Activated naive CD4-positive, alpha-beta T cell treated with Interleukin-2 at 50 U/mL for 16 hours (primary cell): ENCODE data around the gene UGT1A7.
"Not testable (repeated sequence)": the region's sequence is repeated elsewhere in the genome, so short reads cannot be mapped to it uniquely, and the experiment has no call there.

ENCODE experiments used
- DNase-seq: peaks from one replicate; pipeline ENCODE4 v3.0.0-alpha.2; 2020

Gene UGT1A7

DNA sequence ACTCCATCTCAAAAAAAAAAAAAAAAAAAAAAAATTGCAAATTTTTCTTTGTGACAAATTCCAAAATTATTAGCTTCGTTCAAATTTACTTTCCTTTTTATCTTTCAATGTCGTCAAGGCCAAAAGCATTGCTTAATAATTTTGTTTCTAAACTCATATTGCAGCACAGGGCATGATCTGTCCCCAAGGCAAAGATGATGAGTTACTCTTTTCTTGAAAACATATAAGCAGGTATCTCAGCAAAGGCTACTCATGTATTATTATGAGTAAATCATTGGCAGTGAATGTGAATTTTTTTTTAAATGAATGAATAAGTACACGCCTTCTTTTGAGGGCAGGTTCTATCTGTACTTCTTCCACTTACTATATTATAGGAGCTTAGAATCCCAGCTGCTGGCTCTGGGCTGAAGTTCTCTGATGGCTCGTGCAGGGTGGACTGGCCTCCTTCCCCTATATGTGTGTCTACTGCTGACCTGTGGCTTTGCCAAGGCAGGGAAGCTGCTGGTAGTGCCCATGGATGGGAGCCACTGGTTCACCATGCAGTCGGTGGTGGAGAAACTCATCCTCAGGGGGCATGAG is at the start of gene UGT1A7:
Gene UGT1A7, plus strand, starts transcription at position 381 of the 579 bp plus-strand sequence. Its CDS starts 37 bp downstream, at position 418.
- DNase-seq: no peak

DNA sequence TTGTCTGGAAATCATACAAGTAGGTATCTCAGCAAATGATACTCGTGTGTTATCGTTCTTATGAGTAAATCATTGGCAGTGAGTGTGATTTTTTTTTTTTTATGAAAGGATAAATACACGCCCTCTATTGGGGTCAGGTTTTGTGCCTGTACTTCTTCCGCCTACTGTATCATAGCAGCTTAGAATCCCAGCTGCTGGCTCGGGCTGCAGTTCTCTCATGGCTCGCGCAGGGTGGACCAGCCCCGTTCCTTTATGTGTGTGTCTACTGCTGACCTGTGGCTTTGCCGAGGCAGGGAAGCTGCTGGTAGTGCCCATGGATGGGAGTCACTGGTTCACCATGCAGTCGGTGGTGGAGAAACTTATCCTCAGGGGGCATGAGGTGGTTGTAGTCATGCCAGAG is 45.4 kb upstream of the UGT1A7 start, which contains the start of gene UGT1A10:
Gene UGT1A10, plus strand, starts transcription at position 143 of the 400 bp plus-strand sequence. Its CDS starts 75 bp downstream, at position 218.
- DNase-seq: not testable (repeated sequence)

DNA sequence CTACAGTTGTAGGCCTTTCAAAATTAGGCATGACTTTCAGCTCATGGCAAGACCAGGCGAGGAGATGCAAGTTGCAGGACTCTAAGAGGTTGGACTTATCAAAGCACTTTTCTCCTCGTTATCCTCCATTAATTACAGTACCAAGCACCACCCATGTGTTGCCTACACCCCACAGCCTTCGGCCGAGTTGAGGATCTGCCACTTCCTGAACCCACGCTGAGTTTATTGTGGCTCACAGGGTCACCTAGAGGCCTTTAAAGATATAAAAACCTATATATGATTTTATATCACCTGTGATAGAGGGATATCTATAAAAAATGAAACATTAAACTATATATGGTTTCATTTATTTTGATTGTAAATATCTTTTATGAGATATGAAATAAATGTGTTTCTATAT is 42.9 kb upstream of the UGT1A7 start:
- no peak for DNase-seq

DNA sequence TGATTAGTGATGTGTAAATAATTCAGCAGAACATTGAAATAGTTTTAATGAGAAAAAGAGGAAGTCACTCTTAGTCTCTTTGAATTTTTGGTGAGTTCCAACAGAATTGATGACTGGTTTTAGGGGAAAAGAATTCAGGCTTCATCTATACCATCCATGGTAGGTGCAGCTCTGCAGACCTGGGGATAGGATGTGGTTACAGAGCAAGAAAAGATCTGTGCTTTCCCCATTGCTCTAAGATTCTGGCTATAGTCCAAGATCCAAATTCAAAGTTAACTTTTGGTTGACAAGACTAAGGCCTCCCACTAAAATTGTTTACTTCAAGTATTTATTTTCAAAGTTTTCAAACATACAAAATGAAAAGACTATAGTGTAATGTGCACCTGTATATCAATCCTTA is 41.8 kb upstream of the UGT1A7 start:
- no peak for DNase-seq

DNA sequence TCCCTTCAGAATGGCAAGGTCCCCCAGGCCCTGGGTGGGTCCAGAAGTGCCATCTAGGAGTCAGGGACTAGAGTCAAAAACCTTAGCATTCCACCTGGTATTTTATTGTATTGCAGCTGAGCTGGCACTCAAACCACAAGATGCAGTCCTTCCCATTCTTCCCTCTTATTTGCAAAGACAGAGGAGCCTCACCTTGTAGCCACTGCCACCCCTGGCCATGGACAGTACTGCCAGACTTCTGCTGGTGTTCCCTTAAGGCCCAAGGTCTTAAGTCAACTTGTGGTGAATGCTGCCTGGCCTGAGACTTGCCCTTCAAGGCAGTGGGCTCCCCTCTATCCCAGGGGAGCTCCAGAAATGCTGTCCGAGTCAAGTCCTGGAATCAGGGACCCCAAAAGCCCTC is 38.6 kb upstream of the UGT1A7 start:
- DNase-seq: no peak

DNA sequence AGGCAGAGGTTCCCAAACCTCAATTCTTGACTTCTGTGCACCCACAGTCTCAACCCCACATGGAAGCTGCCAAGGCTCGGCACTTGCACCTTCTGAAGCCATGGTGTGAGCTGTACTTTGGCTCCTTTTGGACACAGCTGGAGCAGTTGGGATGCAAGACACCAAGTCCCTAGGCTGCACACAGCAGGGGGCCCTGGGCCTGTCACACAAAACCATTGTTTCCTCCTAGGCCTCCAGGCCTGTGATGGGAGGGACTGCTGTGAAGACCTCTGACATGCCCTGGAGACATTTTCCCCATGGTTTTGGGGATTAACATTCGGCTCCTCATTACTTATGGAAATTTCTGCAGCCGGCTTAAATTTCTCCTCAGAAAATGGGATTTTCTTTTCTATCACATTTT is 35.7 kb upstream of the UGT1A7 start:
- DNase-seq: not testable (repeated sequence)

DNA sequence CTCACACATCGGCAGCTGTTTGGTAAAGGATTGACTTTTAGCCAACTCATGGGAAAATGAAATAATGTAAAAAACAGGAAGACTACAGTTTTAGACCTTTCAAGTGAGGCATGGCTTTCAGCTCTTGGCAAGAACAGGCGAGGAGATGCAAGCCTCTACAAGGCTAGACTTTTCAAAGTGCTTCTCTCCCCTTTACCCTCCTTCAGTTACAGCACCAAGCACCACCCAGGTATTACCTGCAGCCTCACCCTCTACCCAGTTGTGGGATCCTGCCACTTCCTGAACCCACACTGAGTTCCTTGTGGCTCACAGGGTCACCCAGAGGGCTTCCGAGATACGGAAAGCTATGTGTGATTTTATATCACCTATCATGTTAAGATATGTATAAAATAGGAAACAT is 30.7 kb upstream of the UGT1A7 start:
- no peak for DNase-seq

DNA sequence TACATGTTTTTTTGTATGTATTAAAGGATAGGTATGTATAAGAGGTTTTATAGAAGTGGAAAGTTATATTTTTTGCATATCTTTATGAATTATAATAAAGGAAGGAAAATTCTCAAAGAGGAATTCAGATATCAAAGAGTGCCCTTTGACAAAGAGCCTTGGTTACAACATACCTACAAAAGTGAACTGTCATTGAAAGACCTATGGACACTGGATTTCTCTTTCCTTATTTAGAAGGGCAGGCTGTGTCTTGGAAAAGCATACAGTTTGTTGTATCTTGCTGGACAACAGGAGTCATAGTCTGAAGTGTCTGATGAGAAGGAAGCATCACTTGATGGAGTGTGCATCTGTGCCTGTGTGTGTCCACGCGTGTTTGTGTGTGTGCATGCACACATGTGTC is 30.3 kb upstream of the UGT1A7 start:
- DNase-seq: no peak

DNA sequence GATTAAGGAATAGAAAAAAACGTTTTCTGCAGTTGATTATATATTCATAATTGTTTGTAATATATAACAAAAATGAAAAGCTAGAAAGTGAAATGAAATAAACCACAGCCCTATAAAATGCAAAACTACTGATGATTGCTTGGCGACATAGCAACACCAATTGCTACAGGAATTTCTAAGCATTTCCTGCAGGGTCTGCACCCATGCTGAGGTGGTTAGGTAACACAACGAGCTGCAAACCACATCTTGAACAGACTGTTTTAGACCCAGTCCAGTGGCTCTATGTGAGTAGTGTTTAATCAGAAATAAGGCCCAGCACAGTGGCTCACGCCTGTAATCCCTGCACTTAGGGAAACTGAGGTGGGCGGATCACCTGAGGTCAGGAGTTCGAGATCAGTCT is 27.2 kb upstream of the UGT1A7 start:
- no peak for DNase-seq

DNA sequence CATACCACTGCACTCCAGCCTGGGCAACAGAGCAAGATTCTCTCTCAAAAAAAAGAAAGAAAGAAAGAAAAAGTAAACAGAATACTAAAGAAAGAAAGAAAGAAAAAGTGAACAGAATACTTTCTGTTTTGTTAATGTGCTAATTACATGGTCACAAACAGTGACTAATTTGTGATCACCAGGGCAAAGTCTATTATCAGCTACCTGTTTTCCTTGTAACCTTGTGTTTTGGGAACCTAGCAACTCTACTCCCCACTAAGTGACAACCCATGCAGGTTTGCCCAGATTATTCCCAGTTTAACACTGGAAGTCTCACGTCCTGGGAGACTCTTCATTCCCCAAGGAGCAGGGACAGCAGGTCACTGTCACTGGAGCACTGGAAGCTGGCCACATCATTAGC is 26.7 kb upstream of the UGT1A7 start:
- no peak for DNase-seq

DNA sequence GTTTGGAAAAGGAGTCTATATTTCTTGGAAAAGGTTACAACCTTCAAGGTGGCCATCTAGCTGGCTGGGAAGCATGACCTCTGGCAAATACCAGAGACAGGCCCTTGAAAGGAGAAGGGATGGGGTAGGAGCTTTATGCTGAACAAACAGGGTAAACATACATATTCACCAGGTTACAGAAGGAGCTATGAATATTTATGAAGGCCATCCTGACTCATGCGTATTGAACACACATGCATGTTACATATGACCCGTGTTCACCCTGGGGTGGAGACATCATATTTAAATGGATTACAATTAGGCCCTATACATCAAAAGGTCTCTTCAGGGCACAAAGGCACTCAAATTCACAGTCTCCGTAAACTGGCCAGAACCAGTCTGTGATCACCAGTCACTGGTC is 25.8 kb upstream of the UGT1A7 start:
- DNase-seq: not testable (repeated sequence)

DNA sequence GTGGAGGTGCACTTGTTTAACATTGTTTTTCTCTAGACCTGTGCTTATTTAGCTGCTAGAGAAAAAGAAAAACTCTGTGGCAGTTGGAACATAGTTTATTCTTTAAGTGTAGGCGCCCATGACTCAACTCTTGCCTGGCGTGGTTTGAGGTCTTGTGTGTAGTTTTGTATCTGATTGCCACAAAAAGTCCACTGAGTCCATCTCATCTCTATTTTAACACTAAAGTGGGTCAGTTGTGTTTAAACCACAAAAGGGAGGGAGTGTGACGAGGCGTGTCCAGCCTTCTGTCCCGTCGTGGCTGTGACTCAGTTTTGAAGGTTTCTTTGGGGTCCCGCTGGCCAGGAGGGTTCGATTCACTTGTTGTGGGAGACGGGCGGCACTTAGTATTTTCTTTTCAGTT is 25.3 kb upstream of the UGT1A7 start:
- DNase-seq: no peak

DNA sequence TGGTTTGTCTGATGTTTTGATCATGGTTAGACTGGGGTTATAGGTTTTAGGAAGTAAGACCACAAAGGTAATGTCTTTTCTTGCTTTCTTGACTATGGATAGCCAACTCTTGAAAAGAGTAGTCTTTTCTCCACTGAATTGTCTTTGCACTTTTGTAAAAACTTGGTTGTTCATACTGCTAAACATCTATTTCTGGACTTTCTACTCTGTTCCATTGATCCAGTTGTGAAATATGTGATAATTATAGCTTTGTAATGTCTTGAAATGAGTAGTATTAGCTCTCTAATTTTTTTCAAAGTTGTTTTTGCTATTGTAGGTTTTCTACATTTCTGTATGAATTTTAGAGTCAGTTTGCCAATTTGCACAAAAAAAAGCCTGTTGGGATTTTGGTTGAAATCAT is 23.1 kb upstream of the UGT1A7 start:
- DNase-seq: no peak

DNA sequence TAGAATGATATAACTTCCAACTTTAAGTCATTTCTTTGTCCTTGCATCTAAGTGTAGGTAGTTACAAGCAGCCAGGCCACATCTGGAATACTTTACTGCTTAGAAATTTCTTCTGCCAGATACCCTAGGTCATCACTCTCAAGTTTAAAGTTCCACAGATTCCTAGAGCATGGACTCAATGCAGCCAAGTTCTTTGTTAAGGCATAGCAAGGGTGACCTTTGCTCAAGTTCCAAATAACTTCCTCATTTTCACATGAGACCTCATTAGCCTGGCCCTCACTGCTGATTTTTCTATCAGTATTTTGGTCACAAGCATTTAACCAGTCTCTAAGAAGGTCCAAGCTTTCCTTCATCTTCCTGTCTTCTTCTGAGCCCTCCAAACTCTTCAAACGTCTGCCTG is 17.8 kb upstream of the UGT1A7 start:
- no peak for DNase-seq

DNA sequence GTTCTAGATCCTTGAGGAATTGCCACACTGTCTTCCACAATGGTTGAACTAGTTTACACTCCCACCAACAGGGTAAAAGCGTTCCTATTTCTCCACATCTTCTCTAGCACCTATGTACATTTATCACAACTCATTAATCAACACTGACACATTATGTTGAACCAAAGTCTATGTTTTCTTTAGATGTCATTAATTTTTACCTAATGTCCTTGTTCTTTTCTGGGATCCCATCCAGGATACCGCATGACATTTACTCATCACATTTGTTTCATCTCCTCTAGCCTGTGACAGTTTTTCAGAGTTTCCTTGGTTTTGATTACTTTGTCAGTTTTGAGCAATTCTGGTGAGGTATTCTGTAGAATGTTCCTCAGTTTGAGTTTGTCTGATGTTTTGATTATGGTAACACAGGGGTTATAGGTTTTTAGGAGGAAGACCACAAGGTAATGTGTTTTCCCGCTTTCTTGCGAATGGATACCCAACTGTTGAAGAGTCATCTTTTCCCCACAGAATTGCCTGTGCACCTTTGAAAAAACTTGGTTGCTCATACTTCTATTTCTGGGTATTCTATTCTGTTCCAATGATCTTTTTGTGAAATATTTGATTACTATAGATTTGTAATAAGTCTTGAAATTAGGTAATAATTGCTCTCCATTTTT is 13.0 kb upstream of the UGT1A7 start:
- DNase-seq: no peak

DNA sequence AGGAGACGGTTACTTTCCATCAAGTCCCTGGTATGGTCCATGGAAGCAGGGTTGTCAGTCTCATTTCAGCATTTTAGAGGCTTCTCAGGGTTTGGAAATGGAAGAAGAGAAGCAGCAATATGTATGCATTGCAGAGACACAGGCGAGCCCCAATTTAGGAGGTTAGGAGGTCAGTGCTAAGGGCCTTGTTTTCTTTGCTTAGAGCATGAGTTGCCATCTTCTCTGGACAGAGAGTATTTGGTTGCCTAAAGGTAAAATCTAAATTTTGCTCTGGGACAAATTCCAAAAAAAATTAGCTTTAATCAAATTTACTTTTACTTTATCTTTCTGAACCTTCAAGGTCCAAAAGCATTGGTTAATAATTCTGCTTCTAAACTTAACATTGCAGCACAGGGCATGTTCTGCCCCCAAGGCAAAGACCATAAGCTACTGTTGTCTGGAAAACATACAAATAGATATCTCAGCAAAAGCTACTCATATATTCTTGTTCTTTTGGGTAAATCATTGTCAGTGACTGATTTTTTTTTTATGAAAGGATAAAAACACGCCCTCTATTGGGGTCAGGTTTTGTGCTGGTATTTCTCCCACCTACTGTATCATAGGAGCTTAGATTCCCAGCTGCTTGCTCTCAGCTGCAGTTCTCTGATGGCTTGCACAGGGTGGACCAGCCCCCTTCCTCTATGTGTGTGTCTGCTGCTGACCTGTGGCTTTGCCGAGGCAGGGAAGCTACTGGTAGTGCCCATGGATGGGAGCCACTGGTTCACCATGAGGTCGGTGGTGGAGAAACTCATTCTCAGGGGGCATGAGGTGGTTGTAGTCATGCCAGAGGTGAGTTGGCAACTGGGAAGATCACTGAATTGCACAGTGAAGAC is 10.2 kb upstream of the UGT1A7 start, which contains the start of gene UGT1A9:
Gene UGT1A9, plus strand, starts transcription at position 609 of the 872 bp plus-strand sequence. Its CDS starts 37 bp downstream, at position 646.
- no peak for DNase-seq

DNA sequence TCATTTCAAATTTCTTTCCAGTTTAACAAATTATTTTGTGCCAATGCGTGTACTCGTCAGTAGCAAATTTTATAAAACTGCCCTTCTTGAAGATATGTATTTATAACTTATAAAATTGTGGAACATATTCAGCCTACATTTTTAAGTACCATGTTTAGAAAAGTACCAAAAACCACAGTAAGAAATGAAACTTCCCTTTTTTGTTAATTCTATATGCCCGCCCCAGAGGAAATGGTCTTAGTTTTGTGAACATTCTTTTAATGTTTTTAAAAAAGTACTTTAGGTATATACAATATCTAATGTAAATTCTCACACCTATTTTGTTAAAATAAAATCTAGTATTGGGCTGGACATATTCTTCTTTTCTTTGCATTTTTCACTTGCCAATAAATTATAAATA is 8.8 kb upstream of the UGT1A7 start:
- no peak for DNase-seq

DNA sequence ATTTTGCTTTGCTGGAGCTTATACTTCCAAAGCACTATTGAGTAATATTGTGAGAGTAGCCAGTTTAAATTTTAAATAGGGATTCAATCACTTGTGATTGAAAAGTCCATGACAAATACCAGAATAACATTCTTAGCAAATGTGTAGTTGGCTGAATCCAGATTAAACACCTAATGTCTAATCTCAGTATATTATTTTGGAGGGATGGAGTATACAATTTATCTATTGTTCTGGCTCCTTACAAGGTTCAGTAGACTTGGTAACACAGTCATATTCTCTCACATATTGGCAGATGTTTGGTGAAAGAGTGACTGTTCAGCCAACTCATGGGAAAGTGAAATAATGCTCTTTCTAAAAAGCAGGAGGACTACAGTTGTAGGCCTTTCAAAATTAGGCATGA is 7.8 kb upstream of the UGT1A7 start:
- no peak for DNase-seq

DNA sequence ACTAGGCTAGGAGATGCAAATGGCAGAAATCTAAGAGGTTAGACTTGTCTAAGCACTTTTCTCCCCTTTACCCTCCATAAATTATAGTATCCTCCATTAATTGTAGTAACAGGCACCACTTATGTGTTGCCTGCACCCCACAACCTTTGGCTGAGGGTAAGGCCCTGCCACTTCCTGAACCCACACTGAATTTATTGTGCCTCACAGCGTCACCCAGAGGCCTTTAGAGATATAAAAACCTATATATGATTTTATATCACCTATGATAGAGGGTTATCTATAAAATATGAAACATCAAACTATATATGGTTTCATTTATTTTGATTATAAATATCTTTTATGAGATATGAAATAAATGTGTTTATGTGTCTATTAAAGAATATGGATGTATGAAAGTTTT is 7.4 kb upstream of the UGT1A7 start:
- DNase-seq: no peak

DNA sequence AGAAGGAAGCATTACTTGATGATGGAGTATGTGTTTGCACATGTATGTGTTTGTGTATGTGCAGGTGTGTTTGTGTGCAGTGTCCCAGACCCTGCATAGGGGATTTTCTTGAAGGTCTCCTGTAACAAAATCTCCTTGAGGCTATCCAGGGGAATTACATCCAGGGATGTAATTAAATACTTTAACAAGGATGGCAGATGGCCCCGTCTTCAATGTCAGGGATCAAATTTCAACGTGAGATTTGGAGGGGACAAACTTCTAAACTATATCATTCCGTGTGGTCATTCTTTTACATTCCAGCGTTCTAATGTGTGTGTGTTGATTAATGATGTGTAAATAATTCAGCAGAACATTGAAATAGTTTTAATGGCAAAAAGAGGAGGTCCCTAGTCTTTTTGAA is 6.7 kb upstream of the UGT1A7 start:
- DNase-seq: no peak

DNA sequence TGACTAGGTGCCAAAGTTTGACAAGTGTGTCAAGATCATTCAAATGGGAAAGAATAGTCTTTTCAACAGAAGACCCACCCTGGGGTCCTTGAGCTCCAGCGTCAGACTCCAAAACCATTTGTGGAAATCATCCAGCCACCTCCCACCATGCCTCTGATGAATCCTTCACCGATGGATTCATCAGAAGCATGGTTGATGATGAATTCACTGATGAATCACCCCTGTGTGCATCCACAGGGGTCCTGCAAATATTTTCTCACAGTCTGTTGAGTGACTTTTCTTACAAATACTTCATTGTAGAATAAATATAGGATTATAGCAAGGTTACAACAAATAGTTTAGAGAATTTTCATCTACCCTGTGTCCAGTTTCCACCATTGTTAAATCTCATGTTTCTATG is 5.7 kb upstream of the UGT1A7 start:
- DNase-seq: no peak

DNA sequence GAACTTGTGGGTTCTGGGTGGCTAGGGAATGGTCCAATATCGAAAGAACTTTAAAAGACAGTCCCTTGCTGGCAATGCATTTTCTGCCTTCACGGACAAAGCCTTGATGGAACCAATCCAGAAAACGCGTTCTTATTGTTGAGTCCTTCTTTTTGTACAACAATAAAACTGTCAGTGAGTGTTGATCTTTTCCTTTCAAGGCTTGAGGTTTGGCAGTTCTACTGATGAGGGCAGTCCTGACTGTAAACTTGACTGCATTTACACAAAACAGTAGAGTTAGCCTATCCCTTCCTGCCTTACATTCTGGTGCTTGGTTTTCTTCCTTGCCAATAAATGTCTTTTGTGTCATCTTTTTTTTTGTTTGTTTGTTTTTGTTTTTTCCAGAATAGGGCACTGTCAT is 2.5 kb upstream of the UGT1A7 start:
- DNase-seq: no peak

DNA sequence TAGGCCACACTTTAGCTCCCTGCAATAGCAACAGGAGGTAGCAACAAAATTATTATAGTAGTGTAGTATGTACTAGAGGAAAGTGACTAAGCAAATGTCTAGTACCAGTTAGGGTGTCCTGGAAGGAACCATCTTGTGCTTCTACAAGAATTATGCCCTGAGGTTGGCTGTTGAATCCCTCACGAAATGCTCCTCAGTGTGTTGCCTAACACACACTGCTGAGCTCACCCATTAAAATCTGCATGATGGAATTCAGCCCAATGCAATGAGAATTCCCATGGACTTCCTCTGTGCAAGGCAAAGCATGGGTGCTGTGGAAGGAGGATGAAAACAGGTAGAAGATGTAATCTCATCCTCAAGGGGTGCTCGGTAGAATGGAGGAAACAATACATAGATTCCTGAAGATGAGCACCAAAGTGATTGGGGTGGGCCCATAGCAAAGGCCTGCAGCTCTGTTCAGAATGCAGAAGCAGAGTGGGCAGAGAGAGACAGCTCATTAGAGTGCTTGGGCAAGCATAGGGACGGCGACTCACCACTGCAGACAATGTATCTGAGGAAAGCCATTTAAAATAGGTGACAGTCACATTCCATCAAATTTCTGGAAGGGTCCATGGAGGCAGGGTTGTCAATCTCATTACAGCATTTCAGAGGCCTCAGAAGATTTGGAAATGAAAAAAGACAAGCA is 1.2 kb upstream of the UGT1A7 start:
- DNase-seq: no peak
